ENCODE measurements around the gene GLTP.

The GLTP gene

DNA sequence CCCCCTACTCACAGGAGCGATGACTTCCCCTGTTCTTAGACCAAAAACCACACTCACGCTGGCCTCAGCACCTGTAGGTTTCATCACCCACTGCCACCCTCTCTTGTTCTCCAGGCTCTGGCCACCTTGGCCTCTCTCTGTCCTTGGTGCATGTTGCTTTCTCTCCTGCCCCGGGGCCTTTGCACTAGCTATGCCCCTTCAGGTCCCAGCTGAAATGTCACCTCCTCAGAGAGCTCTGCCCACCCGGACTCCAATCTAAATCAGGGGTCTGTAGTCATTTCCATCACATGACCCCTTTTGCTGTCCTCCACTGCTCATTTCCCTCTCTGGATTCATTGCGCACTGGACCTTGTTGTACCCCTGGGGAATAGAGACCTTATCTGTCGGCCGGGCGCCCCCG lies 39.0 kb downstream of the GLTP start:
- TF ChIP-seq, protein P1, sequence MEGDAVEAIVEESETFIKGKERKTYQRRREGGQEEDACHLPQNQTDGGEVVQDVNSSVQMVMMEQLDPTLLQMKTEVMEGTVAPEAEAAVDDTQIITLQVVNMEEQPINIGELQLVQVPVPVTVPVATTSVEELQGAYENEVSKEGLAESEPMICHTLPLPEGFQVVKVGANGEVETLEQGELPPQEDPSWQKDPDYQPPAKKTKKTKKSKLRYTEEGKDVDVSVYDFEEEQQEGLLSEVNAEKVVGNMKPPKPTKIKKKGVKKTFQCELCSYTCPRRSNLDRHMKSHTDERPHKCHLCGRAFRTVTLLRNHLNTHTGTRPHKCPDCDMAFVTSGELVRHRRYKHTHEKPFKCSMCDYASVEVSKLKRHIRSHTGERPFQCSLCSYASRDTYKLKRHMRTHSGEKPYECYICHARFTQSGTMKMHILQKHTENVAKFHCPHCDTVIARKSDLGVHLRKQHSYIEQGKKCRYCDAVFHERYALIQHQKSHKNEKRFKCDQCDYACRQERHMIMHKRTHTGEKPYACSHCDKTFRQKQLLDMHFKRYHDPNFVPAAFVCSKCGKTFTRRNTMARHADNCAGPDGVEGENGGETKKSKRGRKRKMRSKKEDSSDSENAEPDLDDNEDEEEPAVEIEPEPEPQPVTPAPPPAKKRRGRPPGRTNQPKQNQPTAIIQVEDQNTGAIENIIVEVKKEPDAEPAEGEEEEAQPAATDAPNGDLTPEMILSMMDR (IDR thresholded peaks at IDR 0.05) = no peak

DNA sequence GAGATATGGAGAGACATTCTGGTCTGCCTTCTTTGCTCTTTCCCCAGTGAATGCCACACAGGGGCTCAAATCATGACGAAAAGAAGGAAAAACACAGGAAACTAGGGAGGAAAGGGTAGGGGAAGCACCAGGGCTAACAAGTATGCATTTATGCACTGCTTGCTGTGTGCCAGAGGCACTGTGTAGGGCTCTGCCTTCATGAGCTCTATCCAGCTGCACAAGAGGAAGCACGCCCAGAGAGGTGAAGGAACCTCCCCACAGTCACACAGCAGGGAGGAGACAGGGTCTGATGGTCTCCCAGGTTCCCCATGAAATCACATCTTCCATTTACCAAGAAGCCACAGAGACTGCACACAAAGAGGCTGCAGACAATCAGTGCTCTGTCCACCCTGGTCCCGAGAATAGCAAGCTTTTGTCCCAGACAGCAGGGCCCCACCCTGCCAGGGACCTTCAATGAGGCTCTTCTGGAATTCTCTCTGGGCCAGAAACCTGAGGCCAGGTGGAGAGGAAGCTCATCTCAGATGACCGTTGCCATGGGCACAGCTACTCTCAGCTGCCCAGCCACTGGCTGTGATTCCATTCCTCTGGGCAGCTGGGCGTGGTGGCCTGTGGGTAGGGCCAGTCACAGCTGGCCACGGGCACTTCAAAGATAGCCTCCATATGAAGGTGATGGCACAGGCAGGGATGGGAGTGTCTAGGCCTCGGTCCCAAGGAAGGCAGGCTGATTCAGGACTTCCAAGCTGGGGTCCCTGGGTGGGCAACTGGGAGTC lies 39.9 kb downstream of the GLTP start:
- TF ChIP-seq, protein P1 (IDR thresholded peaks at IDR 0.05) = no peak

DNA sequence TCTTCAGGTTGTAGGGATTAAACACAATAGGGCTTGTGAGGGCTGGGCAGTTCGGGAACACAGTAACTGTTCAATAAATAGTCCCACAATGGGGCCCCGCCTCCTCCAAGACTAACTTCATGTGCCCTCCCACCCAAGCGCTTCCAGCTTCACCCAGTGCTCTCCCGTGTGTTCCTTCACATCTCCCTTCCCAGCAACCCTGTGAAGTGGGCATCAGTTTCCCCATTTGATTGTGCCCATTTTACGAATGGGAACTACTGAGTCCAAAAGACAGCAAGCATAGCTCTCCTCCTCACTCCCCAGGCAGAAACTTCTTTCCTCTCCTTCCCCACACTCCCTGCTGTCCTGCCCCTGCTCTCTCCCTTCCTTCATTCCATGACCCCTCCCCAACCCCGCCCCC lies 40.9 kb downstream of the GLTP start:
- TF ChIP-seq, protein P1 (IDR thresholded peaks at IDR 0.05) = no peak

DNA sequence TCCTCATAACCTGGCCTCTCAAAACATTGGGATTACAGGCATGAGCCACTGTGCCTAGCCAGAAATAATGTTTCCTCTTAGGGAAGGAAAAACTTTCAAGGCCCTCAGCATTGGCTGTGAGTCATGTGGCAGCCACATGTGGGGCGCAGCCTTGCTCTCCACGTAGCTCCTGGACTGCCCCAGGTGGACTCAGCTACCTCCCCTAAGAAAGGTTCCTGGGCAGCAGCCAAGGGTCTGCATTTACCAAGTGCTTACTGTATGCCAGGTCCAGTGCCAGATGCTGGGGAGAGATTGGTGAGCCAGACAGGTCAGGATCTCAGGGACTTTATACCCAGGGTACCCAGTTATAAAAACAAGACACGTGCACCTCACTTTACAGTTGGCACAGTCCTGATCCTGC lies 43.4 kb downstream of the GLTP start:
- TF ChIP-seq, protein P1 (IDR thresholded peaks at IDR 0.05) = no peak

DNA sequence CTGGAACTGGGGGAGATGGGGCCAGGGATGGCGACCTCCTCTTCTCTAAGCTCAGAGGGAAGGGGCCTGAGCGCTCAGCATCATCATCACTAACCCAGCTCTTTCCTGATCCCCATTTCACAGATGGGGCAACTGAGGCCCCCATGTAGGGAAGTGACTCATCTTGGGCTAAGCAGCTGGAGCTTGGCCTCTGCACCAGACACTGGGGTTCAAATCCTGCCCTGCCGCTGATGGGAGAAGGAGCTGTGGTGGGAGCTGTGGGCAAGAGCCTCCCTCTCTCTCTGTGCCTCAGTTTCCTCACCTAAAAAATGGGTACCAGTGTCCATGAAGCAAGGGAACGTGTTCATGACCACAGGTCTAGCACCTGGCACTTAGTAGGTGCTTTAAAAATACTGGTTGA lies 44.5 kb downstream of the GLTP start:
- TF ChIP-seq, protein P1 (IDR thresholded peaks at IDR 0.05) = no peak

DNA sequence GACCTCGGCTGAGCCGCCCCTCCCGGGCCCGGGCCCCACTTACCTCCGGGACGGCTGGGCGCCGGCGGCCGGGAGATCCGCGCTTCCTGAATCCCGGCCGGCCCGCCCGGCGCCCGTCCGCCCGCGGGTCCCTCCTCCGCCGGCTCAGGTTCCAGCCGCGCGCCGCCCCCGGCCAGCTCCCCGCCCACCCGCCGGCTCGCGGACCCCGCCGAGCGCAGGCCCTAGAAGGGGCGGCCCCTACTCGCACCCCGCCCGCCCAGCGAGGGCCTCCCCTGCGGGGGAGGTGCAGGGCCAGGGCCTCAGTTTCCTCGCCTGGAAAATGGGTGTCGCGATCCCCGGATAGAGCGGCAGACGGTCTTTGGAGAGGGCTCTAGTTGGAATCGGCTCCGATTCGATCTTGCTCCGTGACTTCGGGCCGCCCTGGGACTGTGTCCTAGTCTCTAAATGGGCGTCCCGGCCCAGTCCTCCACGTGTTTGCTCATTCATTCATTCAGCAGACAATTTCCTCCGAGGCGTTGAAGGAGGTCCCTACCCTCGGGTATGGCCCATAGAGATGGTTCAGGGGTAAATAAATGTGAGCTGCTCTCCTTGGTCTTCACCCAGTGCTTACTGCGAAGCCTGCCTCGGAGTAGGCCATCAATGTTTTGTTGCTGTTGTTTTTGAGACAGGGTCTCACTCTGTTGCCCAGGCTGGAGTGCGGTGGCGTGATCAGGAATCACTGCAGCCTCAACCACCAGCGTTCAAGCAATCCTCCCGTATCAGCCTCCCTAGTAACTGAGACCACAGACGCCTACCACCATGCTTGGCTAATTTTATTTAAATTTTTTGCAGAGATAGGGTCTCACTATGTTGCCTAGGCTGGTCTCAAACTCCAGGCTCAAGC lies 46.8 kb downstream of the GLTP start, which contains the start of gene TRPV4:
TRPV4 (minus strand) TSS at position 92 of the 883 bp plus-strand sequence. CDS start 18,602 bp downstream, outside the sequence.
- TF ChIP-seq, protein P1 (IDR thresholded peaks at IDR 0.05) = no peak

DNA sequence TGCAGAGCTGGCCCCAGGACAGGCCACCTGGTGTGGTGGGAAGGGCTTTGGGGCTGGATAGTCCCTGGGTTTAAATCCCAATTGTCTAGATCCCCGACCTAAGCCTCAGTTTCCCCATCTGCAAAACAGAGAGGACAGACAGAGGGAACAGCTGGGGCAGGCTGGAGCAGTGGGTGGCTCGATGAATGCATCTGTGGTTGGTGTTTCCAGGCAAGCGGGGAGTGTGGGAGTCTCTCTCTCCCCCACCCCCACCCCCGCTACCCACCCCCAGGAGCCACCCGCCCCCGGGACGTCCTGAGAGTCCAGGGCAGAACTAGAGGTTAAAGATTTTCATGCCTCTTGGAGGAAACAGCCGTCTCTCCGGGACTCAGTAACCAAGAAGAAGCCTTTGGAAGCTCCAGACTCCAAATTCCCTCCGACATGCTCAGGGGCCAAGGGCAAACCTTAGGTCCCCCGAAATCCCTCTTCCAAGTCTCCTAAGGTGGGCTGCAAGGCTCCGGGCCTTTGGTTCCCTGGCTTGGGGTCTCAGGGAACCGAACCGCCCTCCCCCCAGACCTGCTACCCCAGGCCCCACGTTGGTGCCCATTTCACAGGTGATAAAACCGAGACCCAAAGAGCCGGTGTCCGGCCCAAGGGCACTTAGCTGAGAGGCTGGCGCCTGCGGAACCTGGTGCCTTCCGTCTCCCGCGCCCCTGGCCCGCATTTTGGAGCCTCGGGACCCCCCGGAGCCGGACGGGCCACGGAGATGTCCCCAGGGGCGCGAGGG lies 47.6 kb downstream of the GLTP start:
- TF ChIP-seq, protein P1 (IDR thresholded peaks at IDR 0.05) = no peak
